HepG2 (cell line): ENCODE data around the gene CMTM4. TPM values are rescaled to one million over a fixed set of nuclear protein-coding genes. Genes with fewer than 3 reads are reported as not detected.

Experiments
- AHR ChIP-seq: IDR thresholded peaks from 2 replicates; pipeline ENCODE4 v1.6.1; 2018; ENCODE audit warnings: missing genetic modification reagents, missing compliant biosample characterization
- HMGXB3 ChIP-seq: sonication (generic); formaldehyde crosslinking; IDR thresholded peaks from 2 replicates; pipeline ENCODE4 v1.4.0; 2020; ENCODE audit warnings: missing genetic modification reagents, borderline replicate concordance
- NFRKB ChIP-seq: fragments of 450-650 bp; IDR thresholded peaks from 2 replicates; pipeline ENCODE4 v1.6.1; 2017
- SMYD3 ChIP-seq: sonication (generic); formaldehyde crosslinking; IDR thresholded peaks from 2 replicates; pipeline ENCODE4 v1.8.1; 2023; ENCODE audit warnings: mild to moderate bottlenecking, missing genetic modification reagents
- SNAPC4 ChIP-seq: sonication (generic); formaldehyde crosslinking; IDR thresholded peaks from 2 replicates; pipeline ENCODE4 v1.4.0; 2020; ENCODE audit warnings: mild to moderate bottlenecking, missing genetic modification reagents
- SSRP1 ChIP-seq: IDR thresholded peaks from 2 replicates; pipeline ENCODE4 v1.6.1; 2016; ENCODE audit warnings: control low read depth
- TARDBP ChIP-seq: sonication (generic); formaldehyde crosslinking; IDR thresholded peaks from 2 replicates; pipeline ENCODE4 v1.8.0; 2022; ENCODE audit warnings: mild to moderate bottlenecking, missing genetic modification reagents
- USF2 ChIP-seq, 2 experiments: sonication (generic) in 1 of 2; formaldehyde crosslinking in 1 of 2; IDR thresholded peaks; 2 replicates each; pipeline versions ENCODE4 v1.5.1 to v1.6.1; 2011 to 2020; ENCODE audit warnings: borderline replicate concordance in 1 of 2, low read depth in 1 of 2, low read length in 1 of 2, mild to moderate bottlenecking in 1 of 2, missing genetic modification reagents in 1 of 2, moderate library complexity in 1 of 2
- ZNF280D ChIP-seq: sonication (generic); formaldehyde crosslinking; IDR thresholded peaks from 2 replicates; pipeline ENCODE4 v1.5.1; 2020; ENCODE audit warnings: mild to moderate bottlenecking, missing genetic modification reagents
- ZNF44 ChIP-seq: sonication (generic); formaldehyde crosslinking; IDR thresholded peaks from 2 replicates; pipeline ENCODE4 v1.5.1; 2020; ENCODE audit warnings: mild to moderate bottlenecking, missing genetic modification reagents
- ZNF557 ChIP-seq: sonication (generic); formaldehyde crosslinking; IDR thresholded peaks from 2 replicates; pipeline ENCODE4 v1.4.0; 2020; ENCODE audit warnings: missing genetic modification reagents
- polyA plus RNA-seq, 8 experiments: library from polyadenylated mRNA; depleted of rRNA in 3 of 8; stranded (reverse) in 7 of 8; unstranded in 1 of 8; fragments of >200 nt; fragmentation: Illumina TruSeq in 4 of 8; extraction: Trizol in 4 of 8; gene quantifications; 2 replicates each; pipeline versions ENCODE4 v1.2.1 to v1.2.3, GENCODE V29; 2011 to 2016; ENCODE audit warnings: low read depth in 4 of 8, missing spikeins in 1 of 8, mixed read lengths in 1 of 8; ENCODE audit not compliant: insufficient read depth in 1 of 8
- total RNA-seq, 5 experiments: library from RNA; depleted of rRNA; stranded (reverse); fragments of >200 nt; fragmentation: Illumina TruSeq; extraction: Trizol; gene quantifications; 2 replicates each; pipeline ENCODE4 v1.2.3, GENCODE V29; 2016; ENCODE audit warnings: low read depth in 1 of 5
- TF ChIP-seq, protein P1 (sequence below): sonication (generic); formaldehyde crosslinking; IDR thresholded peaks from 2 replicates; pipeline ENCODE4 v1.9.0; 2022; ENCODE audit warnings: missing genetic modification reagents, mild to moderate bottlenecking, borderline replicate concordance

CMTM4 gene
- total and polyA plus RNA-seq, 2 of the 13 experiments (the other 11 are each of a cell fraction or from before 2014, with no cell fraction given), result 32.0 to 36.3 TPM

- no peak for TF ChIP-seq SNAPC4
- TF ChIP-seq ZNF280D (CRISPR knock-in tag), result no peak
- TF ChIP-seq SSRP1 (CRISPR knock-in tag), result no peak; the same call in 1 of the 2 replicates
- TF ChIP-seq ZNF44 (CRISPR knock-in tag), result no peak
- TF ChIP-seq NFRKB, result no peak
- TF ChIP-seq, protein P1, sequence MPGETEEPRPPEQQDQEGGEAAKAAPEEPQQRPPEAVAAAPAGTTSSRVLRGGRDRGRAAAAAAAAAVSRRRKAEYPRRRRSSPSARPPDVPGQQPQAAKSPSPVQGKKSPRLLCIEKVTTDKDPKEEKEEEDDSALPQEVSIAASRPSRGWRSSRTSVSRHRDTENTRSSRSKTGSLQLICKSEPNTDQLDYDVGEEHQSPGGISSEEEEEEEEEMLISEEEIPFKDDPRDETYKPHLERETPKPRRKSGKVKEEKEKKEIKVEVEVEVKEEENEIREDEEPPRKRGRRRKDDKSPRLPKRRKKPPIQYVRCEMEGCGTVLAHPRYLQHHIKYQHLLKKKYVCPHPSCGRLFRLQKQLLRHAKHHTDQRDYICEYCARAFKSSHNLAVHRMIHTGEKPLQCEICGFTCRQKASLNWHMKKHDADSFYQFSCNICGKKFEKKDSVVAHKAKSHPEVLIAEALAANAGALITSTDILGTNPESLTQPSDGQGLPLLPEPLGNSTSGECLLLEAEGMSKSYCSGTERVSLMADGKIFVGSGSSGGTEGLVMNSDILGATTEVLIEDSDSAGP (CRISPR knock-in tag), result no peak
- TF ChIP-seq TARDBP, result no peak
- TF ChIP-seq USF2 (IDR thresholded peaks at IDR 0.05; ENCODE audit: low read depth, low read length), result no peak
- no peak for TF ChIP-seq USF2 (CRISPR knock-in tag; IDR thresholded peaks at IDR 0.05; ENCODE audit: borderline replicate concordance)
- TF ChIP-seq HMGXB3, result 0 out of 2 replicates have a peak, but pooled peaks have one; percentile 28
- TF ChIP-seq AHR (CRISPR knock-in tag), result no peak
- TF ChIP-seq SMYD3 (CRISPR knock-in tag), result no peak
- TF ChIP-seq ZNF557 (CRISPR knock-in tag), result no peak
These were observed 20.7 kb upstream of the CMTM4 start (continued) for GRCh38 chr16:66717112-66717675.
